ENCODE measurements around the gene KCTD11. TPM values are rescaled to one million over a fixed set of nuclear protein-coding genes. Genes with fewer than 3 reads are reported as not detected.

KCTD11 gene
- total and polyA plus RNA-seq, 2 of the 13 experiments (the other 11 are each of a cell fraction or from before 2014, with no cell fraction given) = 1.6 to 2.6 TPM

DNA sequence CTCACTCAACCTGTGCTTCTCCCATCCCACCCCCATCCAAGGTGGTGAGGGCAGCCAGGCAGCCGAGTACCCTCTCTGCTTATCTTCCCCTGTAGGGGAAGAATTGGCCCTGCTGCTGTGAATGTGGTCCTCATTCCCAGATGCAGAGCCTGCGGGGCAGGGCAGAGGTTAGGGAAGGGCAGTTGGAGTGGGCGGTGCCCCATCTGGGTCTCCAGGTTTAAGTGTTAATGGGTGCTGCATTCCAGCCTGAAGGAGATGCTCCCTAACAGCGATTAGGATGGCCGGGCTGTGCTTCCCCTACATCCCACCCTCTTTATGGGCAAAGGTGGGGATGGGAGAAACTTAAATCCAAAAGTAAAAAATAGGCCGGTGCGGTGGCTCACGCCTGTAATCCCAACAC, 15.1 kb downstream of the KCTD11 start (continued):
- TF ChIP-seq, protein P1, sequence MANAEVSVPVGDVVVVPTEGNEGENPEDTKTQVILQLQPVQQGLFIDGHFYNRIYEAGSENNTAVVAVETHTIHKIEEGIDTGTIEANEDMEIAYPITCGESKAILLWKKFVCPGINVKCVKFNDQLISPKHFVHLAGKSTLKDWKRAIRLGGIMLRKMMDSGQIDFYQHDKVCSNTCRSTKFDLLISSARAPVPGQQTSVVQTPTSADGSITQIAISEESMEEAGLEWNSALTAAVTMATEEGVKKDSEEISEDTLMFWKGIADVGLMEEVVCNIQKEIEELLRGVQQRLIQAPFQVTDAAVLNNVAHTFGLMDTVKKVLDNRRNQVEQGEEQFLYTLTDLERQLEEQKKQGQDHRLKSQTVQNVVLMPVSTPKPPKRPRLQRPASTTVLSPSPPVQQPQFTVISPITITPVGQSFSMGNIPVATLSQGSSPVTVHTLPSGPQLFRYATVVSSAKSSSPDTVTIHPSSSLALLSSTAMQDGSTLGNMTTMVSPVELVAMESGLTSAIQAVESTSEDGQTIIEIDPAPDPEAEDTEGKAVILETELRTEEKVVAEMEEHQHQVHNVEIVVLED (CRISPR knock-in tag; IDR thresholded peaks at IDR 0.05; ENCODE audit: borderline replicate concordance) = no peak

DNA sequence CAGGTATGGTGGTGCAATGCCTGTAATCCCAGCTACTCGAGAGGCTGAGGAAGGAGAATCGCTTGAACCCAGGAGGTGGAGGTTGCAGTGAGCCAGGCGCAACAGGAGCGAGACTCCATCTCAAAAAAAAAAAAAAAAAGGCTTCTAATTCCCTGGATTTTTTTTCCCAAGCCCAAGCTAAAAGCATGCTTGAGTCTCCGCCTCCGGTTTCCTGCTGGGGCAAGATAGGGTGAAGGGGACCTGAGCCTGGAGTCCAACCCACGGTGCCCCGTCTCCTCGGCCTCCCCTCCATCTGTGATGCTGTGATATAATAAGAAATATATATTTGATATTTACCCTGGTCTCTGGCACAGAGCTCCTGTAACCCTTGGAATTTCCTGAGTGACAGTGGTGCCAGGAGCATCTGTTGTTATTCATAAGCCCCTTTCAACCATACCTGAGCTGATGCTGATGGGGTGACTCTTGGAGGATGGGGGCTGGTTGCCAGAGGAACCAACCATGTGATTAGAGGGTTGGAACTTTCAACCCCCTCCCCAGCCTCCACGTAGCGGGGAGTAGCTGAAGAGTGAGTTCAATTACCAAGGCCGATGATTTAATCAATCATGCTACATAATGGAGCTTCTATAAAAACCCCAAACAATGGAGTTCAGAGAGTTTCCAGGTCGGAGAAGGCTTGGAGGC, 16.1 kb downstream of the KCTD11 start:
- WGBS (ENCODE audit: low lambda C conversion rate) = 52% methylated on average over 13 of the region's 13 CpGs
- no peak for FAIRE-seq
- ChIA-PET POLR2A (interaction anchor here (1.2 kb wide), 1 partner anchor 36 kb away, joined by 3 read pairs; the partner anchor contains the start of gene TMEM256), CTCF (ENCODE audit: low intra/inter-chr PET ratio, low total read pairs) (no interaction called here)
- Histone ChIP-seq H3K36me3 (replicated peaks in 1 of 2; ENCODE audit: control insufficient read depth in 1 of 2, insufficient read depth in 2 of 2, low read length in 2 of 2) (no peaks in the 10 kb centered on the region), H3K79me2 (ENCODE audit: insufficient read depth, low read length) (no peaks in the 10 kb centered on the region), H3K27me3 (ENCODE audit: control insufficient read depth in 1 of 2, insufficient read depth in 2 of 2, low read length in 2 of 2) (peaks cover 0 to 14% of the 10 kb centered on the region in 2 experiments; a peak in 3 of 5 replicates), H3K4me3 (replicated peaks in 1 of 3; ENCODE audit: insufficient read depth in 1 of 3, low read depth in 2 of 3, low read length in 3 of 3) (no peak overlapping the region), H4K20me1 (ENCODE audit: insufficient read depth, low read length) (no peaks in the 10 kb centered on the region), H3K4me1 (ENCODE audit: insufficient read depth, low read length) (peaks cover 20% of the 10 kb centered on the region), H3K9me3 (ENCODE audit: low read length) (no peaks in the 10 kb centered on the region), H2AFZ (ENCODE audit: low read length) (no peak overlapping the region), H3K27ac (ENCODE audit: extremely low read length, insufficient read depth, low read length) (no peak overlapping the region), H3K4me2 (ENCODE audit: low read depth, low read length) (no peak overlapping the region), H3K9ac (ENCODE audit: insufficient read depth, low read depth, low read length) (no peak overlapping the region)
- no peak for ATAC-seq
- in situ Hi-C loops (cut with HindIII; ENCODE audit: extremely low pct_ligation_motif_present, low pct_unique_long_range_greater_than_20kb) (no loop called here), intact Hi-C loops (cut with micrococcal nuclease; ENCODE audit: unreplicated experiment) (no loop called here)
- no peak for DNase-seq (ENCODE audit: low spot score)
- BruUV-seq (replicated peaks) = no TSS peak
- TF ChIP-seq BRCA1 (CRISPR knock-in tag; IDR thresholded peaks at IDR 0.05) (no peak), EEA1 (CRISPR knock-in tag; IDR thresholded peaks at IDR 0.05; ENCODE audit: borderline replicate concordance) (no peak), CSRNP2 (CRISPR knock-in tag; conservative IDR thresholded peaks at IDR 0.05; ENCODE audit: low read depth) (no peak), ZNF629 (CRISPR knock-in tag; conservative IDR thresholded peaks at IDR 0.05) (no peak), ZNF264 (CRISPR knock-in tag; IDR thresholded peaks at IDR 0.05) (no peak), FOXA3 (CRISPR knock-in tag; IDR thresholded peaks at IDR 0.05) (no peak), MBD4 (IDR thresholded peaks at IDR 0.05; ENCODE audit: borderline replicate concordance, low read length) (no peak), ZFP36L1 (CRISPR knock-in tag; IDR thresholded peaks at IDR 0.05) (no peak), PITX1 (CRISPR knock-in tag; IDR thresholded peaks at IDR 0.05) (no peak)
- TF ChIP-seq, protein P2, sequence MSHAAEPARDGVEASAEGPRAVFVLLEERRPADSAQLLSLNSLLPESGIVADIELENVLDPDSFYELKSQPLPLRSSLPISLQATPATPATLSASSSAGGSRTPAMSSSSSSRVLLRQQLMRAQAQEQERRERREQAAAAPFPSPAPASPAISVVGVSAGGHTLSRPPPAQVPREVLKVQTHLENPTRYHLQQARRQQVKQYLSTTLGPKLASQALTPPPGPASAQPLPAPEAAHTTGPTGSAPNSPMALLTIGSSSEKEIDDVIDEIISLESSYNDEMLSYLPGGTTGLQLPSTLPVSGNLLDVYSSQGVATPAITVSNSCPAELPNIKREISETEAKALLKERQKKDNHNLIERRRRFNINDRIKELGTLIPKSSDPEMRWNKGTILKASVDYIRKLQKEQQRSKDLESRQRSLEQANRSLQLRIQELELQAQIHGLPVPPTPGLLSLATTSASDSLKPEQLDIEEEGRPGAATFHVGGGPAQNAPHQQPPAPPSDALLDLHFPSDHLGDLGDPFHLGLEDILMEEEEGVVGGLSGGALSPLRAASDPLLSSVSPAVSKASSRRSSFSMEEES (CRISPR knock-in tag; IDR thresholded peaks at IDR 0.05) = no peak
- TF ChIP-seq, protein P3, sequence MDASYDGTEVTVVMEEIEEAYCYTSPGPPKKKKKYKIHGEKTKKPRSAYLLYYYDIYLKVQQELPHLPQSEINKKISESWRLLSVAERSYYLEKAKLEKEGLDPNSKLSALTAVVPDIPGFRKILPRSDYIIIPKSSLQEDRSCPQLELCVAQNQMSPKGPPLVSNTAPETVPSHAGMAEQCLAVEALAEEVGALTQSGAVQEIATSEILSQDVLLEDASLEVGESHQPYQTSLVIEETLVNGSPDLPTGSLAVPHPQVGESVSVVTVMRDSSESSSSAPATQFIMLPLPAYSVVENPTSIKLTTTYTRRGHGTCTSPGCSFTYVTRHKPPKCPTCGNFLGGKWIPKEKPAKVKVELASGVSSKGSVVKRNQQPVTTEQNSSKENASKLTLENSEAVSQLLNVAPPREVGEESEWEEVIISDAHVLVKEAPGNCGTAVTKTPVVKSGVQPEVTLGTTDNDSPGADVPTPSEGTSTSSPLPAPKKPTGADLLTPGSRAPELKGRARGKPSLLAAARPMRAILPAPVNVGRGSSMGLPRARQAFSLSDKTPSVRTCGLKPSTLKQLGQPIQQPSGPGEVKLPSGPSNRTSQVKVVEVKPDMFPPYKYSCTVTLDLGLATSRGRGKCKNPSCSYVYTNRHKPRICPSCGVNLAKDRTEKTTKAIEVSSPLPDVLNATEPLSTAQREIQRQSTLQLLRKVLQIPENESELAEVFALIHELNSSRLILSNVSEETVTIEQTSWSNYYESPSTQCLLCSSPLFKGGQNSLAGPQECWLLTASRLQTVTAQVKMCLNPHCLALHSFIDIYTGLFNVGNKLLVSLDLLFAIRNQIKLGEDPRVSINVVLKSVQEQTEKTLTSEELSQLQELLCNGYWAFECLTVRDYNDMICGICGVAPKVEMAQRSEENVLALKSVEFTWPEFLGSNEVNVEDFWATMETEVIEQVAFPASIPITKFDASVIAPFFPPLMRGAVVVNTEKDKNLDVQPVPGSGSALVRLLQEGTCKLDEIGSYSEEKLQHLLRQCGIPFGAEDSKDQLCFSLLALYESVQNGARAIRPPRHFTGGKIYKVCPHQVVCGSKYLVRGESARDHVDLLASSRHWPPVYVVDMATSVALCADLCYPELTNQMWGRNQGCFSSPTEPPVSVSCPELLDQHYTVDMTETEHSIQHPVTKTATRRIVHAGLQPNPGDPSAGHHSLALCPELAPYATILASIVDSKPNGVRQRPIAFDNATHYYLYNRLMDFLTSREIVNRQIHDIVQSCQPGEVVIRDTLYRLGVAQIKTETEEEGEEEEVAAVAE (CRISPR knock-in tag; IDR thresholded peaks at IDR 0.05; ENCODE audit: borderline replicate concordance) = no peak
